Heart right ventricle (tissue), 16 donors: ENCODE results near the gene PRF1. TPM values are rescaled to one million over a fixed set of nuclear protein-coding genes. Genes with fewer than 3 reads are reported as not detected.
"Not testable (repeated sequence)": the region's sequence is repeated elsewhere in the genome, so short reads cannot be mapped to it uniquely, and the experiment has no call there.

Experiments used
- ATAC-seq, 8 donors: fragments of 200-7000 bp; cut with Tn5 transposase; one replicate each; pipeline ENCODE4 v1.9.1; 2020; ENCODE audit warnings: mild to moderate bottlenecking in 8 of 8, moderate library complexity in 8 of 8, moderate number of reproducible peaks in 1 of 8
- DNase-seq, 2 donors: peaks; one replicate each; pipeline ENCODE4 v3.0.0-alpha.2; 2020
- H3K27ac ChIP-seq, 10 donors: fragments of 200-600 bp; sonication (generic) in 2 of 10; one replicate each; pipeline versions ENCODE4 v1.5.0 to v1.8.0; 2020 to 2022; ENCODE audit warnings: mild to moderate bottlenecking in 3 of 10
- H3K27me3 ChIP-seq, 7 donors: fragments of 200-600 bp; one replicate each; pipeline ENCODE4 v1.8.0; 2021 to 2022; ENCODE audit warnings: mild to moderate bottlenecking in 2 of 7
- H3K36me3 ChIP-seq, 9 donors: fragments of 200-600 bp; sonication (generic) in 1 of 9; one replicate each; pipeline versions ENCODE4 v1.5.0 to v1.8.0; 2020 to 2022; ENCODE audit warnings: mild to moderate bottlenecking in 2 of 9
- H3K4me1 ChIP-seq, 9 donors: fragments of 200-600 bp; sonication (generic) in 1 of 9; one replicate each; pipeline versions ENCODE4 v1.5.0 to v1.8.0; 2020 to 2022; ENCODE audit warnings: mild to moderate bottlenecking in 4 of 9
- H3K4me3 ChIP-seq, 10 donors: fragments of 200-600 bp; sonication (generic) in 2 of 10; one replicate each; pipeline versions ENCODE4 v1.5.0 to v1.8.0; 2020 to 2022; ENCODE audit warnings: mild to moderate bottlenecking in 7 of 10, moderate library complexity in 2 of 10
- H3K9me3 ChIP-seq, 11 donors: fragments of 200-600 bp in 10 of 11; sonication (generic) in 2 of 11; one replicate each; pipeline versions ENCODE4 v1.5.0 to v1.8.0; 2013 to 2022; ENCODE audit warnings: mild to moderate bottlenecking in 2 of 11, control low read depth in 1 of 11, moderate library complexity in 1 of 11
- CTCF ChIP-seq, 9 donors: fragments of 200-600 bp; sonication (generic) in 2 of 9; IDR thresholded peaks; one replicate each; pipeline versions ENCODE4 v1.5.0 to v1.8.0; 2021 to 2022; ENCODE audit warnings: antibody characterized with exemption in 9 of 9, mild to moderate bottlenecking in 5 of 9, moderate library complexity in 1 of 9
- WGBS, 2 donors: extraction: QIAGEN DNeasy Blood & Tissue Kit; methylation state at CpG; one replicate each; pipeline ENCODE4 v1.1.7; 2013; ENCODE audit warnings: inconsistent platforms in 1 of 2; 5-methylcytosine and 5-hydroxymethylcytosine counted together
- intact Hi-C, 10 donors: fragments of 100-400 bp; cut with DNase I; formaldehyde crosslinking; loops; one replicate each; pipeline versions ENCODE4 v1.11.1 to v1.14.2; 2022
- polyA plus RNA-seq, 2 donors: library from polyadenylated mRNA; stranded (reverse); fragments of 200-250 nt; gene quantifications; one replicate each; pipeline ENCODE4 v1.2.3, GENCODE V29; 2013
- total RNA-seq, 10 donors: library from RNA; stranded (reverse); fragmentation: NEBNext Ultra II Directional in 3 of 10; extraction: Animal tissue kit (Norgen Biotek cat#: 25700) in 3 of 10; gene quantifications; one replicate each; pipeline versions ENCODE4 v1.2.1 to v1.2.4, GENCODE V29; 2021 to 2023
- donor health status: Arrhythmogenic right ventricular cardiomyopathy.
- donor health status: ischemic (EF 13 %, LVEDD 7.1; RV severe dilation, severe dysfunction).
- donor health status: healthy with polysubstance abuse.
- donor health status: DM: no; HTN: yes; CAD: no.
- donor health status: DM: no; HTN: no; CAD: no.
- donor health status: ischemic (EF 25% LVEDD 6.9; RV normal size, moderate dysfunction).
- donor health status: ischemic (EF 25% LVEDD 5.7; RV mildly dilated, moderate dysfunction).
- donor health status: healthy.
- donor health status: DM: yes; HTN: yes; CAD: no.
- donor health status: Ischemic cardiomyopathy.
- donor health status: ischemic (EF 35%, LVEDD 5.7; RV mildly dilated, moderate dysfunction).
- donor health status: nonischemic (EF 11% LVEDD 7.7; RV severe dilation, severe dysfunction).
- donor health status: DM: yes; HTN: yes; CAD: no.
- donor health status: PGD.
- donor health status: ischemic (EF 29% LVEDD 5.4; RV normal size, mild dysfunction).
- donor health status: nonischemic (EF 23%, LVEDD 6.1; RV moderate dilation, normal function).

PRF1 gene
- total and polyA plus RNA-seq, 12 donors: 0.33 to 13.8 (median 1.2) TPM

- Histone ChIP-seq H3K4me1 (peaks cover 0 to 50% (median 25%) of the 10 kb centered on the region in 9 donors), H3K36me3 (no peaks in the 10 kb centered on the region), H3K27ac (no peak overlapping the region), H3K9me3 (no peaks in the 10 kb centered on the region), H3K4me3 (no peak overlapping the region), H3K27me3 (no peaks in the 10 kb centered on the region)
- TF ChIP-seq CTCF (IDR thresholded peaks at IDR 0.05): no peak
- 65 to 67% methylated on average over 18 to 19 of the region's 19 CpGs for WGBS, 2 donors
- no peak for DNase-seq
- peak in 3 of 8 donors; percentile 9 to 56 (median 47) for ATAC-seq
- intact Hi-C loops: no loop called here
These were observed 19.5 kb downstream of the PRF1 start for GRCh38 chr10:70582793-70583668.

GRCh38 chr10:70581176-70581575, 21.4 kb downstream of the PRF1 start:
- H3K36me3 ChIP-seq, ATAC-seq, H3K9me3 ChIP-seq, H3K27me3 ChIP-seq, DNase-seq, intact Hi-C loops, H3K4me3 ChIP-seq, H3K27ac ChIP-seq: not testable (repeated sequence)
- H3K4me1 ChIP-seq: peaks cover 4 to 66% (median 33%) of the 10 kb centered on the region in 9 donors
- 96 to 98% methylated on average over 5 of the region's 5 CpGs for WGBS, 2 donors

- peak overlapping the region in 1 of 10 donors; percentile 56 for H3K27ac ChIP-seq
- H3K36me3 ChIP-seq: no peaks in the 10 kb centered on the region
- no peak for TF ChIP-seq CTCF (IDR thresholded peaks at IDR 0.05)
- no peaks in the 10 kb centered on the region for H3K27me3 ChIP-seq
- no peaks in the 10 kb centered on the region for H3K9me3 ChIP-seq
- H3K4me1 ChIP-seq: peaks cover 4 to 58% (median 29%) of the 10 kb centered on the region in 9 donors
- intact Hi-C loops: no loop called here
- no peak for ATAC-seq
- 88% methylated on average over 3 of the region's 3 CpGs for WGBS, 2 donors
- H3K4me3 ChIP-seq: no peak overlapping the region
- no peak for DNase-seq
These were observed 23.1 kb downstream of the PRF1 start for GRCh38 chr10:70579234-70580002.

DNA sequence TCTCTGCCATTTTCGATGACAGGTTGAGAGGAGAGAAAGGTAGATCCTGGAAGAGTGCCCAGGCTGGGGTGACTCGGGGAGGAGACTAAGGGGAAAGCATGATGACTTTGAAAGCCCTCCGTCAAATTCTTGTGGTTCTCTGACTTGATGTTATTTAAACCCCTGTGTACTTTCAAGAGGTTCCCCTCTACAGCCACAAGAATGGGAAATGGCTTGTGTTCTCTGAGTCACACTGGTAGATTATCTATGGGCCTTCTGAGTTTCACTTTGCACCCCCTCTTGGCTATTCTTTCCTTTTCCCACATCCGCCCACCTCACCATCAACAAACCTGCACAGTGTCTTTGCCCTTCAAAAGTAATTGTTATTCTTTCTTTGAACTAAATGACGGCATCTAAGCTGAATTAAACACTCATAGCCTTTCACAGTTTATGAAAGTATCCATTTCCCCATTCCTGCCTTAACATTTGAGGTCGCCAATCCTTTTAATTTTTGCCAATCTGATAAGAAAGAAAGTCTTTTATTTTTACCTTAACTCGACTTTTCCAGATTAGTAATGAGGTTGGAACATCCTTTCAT, 24.1 kb downstream of the PRF1 start:
- H3K27ac ChIP-seq: peak overlapping the region in 1 of 10 donors; percentile 18
- intact Hi-C loops: no loop called here
- ATAC-seq: peak in 3 of 8 donors; percentile 32 to 60 (median 41)
- H3K4me3 ChIP-seq: no peak overlapping the region
- no peaks in the 10 kb centered on the region for H3K36me3 ChIP-seq
- no peaks in the 10 kb centered on the region for H3K9me3 ChIP-seq
- no peak for DNase-seq
- TF ChIP-seq CTCF (IDR thresholded peaks at IDR 0.05): no peak
- H3K27me3 ChIP-seq: no peaks in the 10 kb centered on the region
- peaks cover 4 to 50% (median 22%) of the 10 kb centered on the region in 9 donors for H3K4me1 ChIP-seq
- 55 to 56% methylated on average over 7 of the region's 7 CpGs for WGBS, 2 donors
